GM19452 (cell line): Measurements from ENCODE around the gene ITGAE.
"Not testable (repeated sequence)": the region's sequence is repeated elsewhere in the genome, so short reads cannot be mapped to it uniquely, and the experiment has no call there.

Experiments
- ATAC-seq: cut with Tn5 transposase; IDR thresholded peaks from one replicate; pipeline ENCODE4 v1.9.1; 2021; ENCODE audit not compliant: unreplicated experiment

Gene ITGAE

GRCh38 chr17:3800362-3801271, at the start of gene ITGAE:
Gene ITGAE (minus strand): TSS chr17:3801188. CDS start chr17:3801144, 44 bp downstream.
- no peak for ATAC-seq

- ATAC-seq = no peak
Measured at GRCh38 chr17:3848229-3848835, 47.3 kb upstream of the ITGAE start.

- no peak for ATAC-seq
Measured at GRCh38 chr17:3847165-3847670, 46.2 kb upstream of the ITGAE start.

GRCh38 chr17:3846437-3847164, 45.6 kb upstream of the ITGAE start:
- ATAC-seq = no peak

- ATAC-seq = peak; percentile 88
Measured at GRCh38 chr17:3845621-3846436, 44.8 kb upstream of the ITGAE start, which contains the start of gene NCBP3. Gene NCBP3 (minus strand): TSS chr17:3846246. CDS start chr17:3846223, 23 bp downstream.

GRCh38 chr17:3845291-3845620, 44.3 kb upstream of the ITGAE start:
- no peak for ATAC-seq

GRCh38 chr17:3844556-3844955, 43.6 kb upstream of the ITGAE start:
- not testable (repeated sequence) for ATAC-seq

GRCh38 chr17:3843935-3844516, 43.0 kb upstream of the ITGAE start:
- ATAC-seq = no peak

- ATAC-seq = no peak
Measured at GRCh38 chr17:3838206-3838605, 37.2 kb upstream of the ITGAE start.

GRCh38 chr17:3836551-3836950, 35.6 kb upstream of the ITGAE start:
- ATAC-seq = no peak

GRCh38 chr17:3835410-3836229, 34.6 kb upstream of the ITGAE start:
- ATAC-seq = no peak

- ATAC-seq = no peak
Measured at GRCh38 chr17:3834811-3835210, 33.8 kb upstream of the ITGAE start.

- no peak for ATAC-seq
Measured at GRCh38 chr17:3828852-3829232, 27.9 kb upstream of the ITGAE start.

GRCh38 chr17:3828151-3828851, 27.3 kb upstream of the ITGAE start:
- ATAC-seq = no peak

- no peak for ATAC-seq
Measured at GRCh38 chr17:3827124-3827773, 26.3 kb upstream of the ITGAE start.

- no peak for ATAC-seq
Measured at GRCh38 chr17:3826191-3826590, 25.2 kb upstream of the ITGAE start.

GRCh38 chr17:3821101-3821500, 20.1 kb upstream of the ITGAE start:
- ATAC-seq = no peak

GRCh38 chr17:3818786-3819185, 17.8 kb upstream of the ITGAE start:
- no peak for ATAC-seq
